H9 (cell line): ENCODE data around the gene MTCH1. TPM values are rescaled to one million over a fixed set of nuclear protein-coding genes. Genes with fewer than 3 reads are reported as not detected.

ENCODE experiments used
- DNase-seq: peaks from one replicate; pipeline ENCODE4 v3.0.0-alpha.2; 2017
- H2AFZ ChIP-seq: one replicate; pipeline ENCODE4 v1.6.1; 2013; ENCODE audit warnings: mild to moderate bottlenecking, low read length, control low read depth, moderate library complexity
- H2AK5ac ChIP-seq: 2 replicates; pipeline ENCODE4 v1.6.1; 2013; ENCODE audit warnings: low read length, control low read depth, mixed read lengths; ENCODE audit not compliant: insufficient read length
- H2BK120ac ChIP-seq: one replicate; pipeline ENCODE4 v1.6.1; 2013; ENCODE audit warnings: low read depth, mild to moderate bottlenecking, low read length, control low read depth, inconsistent platforms; ENCODE audit not compliant: poor library complexity, severe bottlenecking
- H2BK12ac ChIP-seq: 2 replicates; pipeline ENCODE4 v1.6.1; 2013; ENCODE audit warnings: low read length, control low read depth, mixed read lengths, low read depth; ENCODE audit not compliant: insufficient read length
- H2BK15ac ChIP-seq: 2 replicates; pipeline ENCODE4 v1.6.1; 2013; ENCODE audit warnings: low read depth, low read length, control low read depth
- H2BK20ac ChIP-seq: one replicate; pipeline ENCODE4 v1.6.1; 2013; ENCODE audit warnings: low read depth, mild to moderate bottlenecking, low read length, control low read depth, inconsistent platforms; ENCODE audit not compliant: poor library complexity, severe bottlenecking
- H2BK5ac ChIP-seq: 2 replicates; pipeline ENCODE4 v1.6.1; 2013; ENCODE audit warnings: low read length, control low read depth, mixed read lengths; ENCODE audit not compliant: insufficient read length
- H3K14ac ChIP-seq: 2 replicates; pipeline ENCODE4 v1.6.1; 2013; ENCODE audit warnings: low read length, control low read depth; ENCODE audit not compliant: insufficient read depth
- H3K18ac ChIP-seq: 2 replicates; pipeline ENCODE4 v1.6.1; 2013; ENCODE audit warnings: low read depth, mild to moderate bottlenecking, mixed read lengths, low read length, control low read depth; ENCODE audit not compliant: insufficient read length
- H3K23ac ChIP-seq: 2 replicates; pipeline ENCODE4 v1.6.1; 2013; ENCODE audit warnings: low read length, control low read depth, mixed read lengths, low read depth; ENCODE audit not compliant: insufficient read length
- H3K23me2 ChIP-seq: 2 replicates; pipeline ENCODE4 v1.6.1; 2013; ENCODE audit warnings: low read depth, mild to moderate bottlenecking, mixed read lengths, low read length, control low read depth; ENCODE audit not compliant: insufficient read length, poor library complexity, severe bottlenecking
- H3K27ac ChIP-seq: 2 replicates; pipeline ENCODE4 v1.5.1; 2013; ENCODE audit warnings: low read length, control low read depth, mixed read lengths, low read depth; ENCODE audit not compliant: insufficient read length
- H3K27me3 ChIP-seq: 2 replicates; pipeline ENCODE4 v1.6.1; 2013; ENCODE audit warnings: low read length, control low read depth, inconsistent platforms; ENCODE audit not compliant: insufficient read depth
- H3K4ac ChIP-seq: 2 replicates; pipeline ENCODE4 v1.6.1; 2013; ENCODE audit warnings: low read depth, mild to moderate bottlenecking, control low read depth, inconsistent platforms, low read length, moderate library complexity
- H3K4me1 ChIP-seq: 2 replicates; pipeline ENCODE4 v1.6.1; 2013; ENCODE audit warnings: low read length, control low read depth, inconsistent platforms; ENCODE audit not compliant: insufficient read depth
- H3K4me2 ChIP-seq: 2 replicates; pipeline ENCODE4 v1.6.1; 2013; ENCODE audit warnings: low read length, control low read depth, mixed read lengths; ENCODE audit not compliant: insufficient read length, insufficient read depth
- H3K56ac ChIP-seq: 2 replicates; pipeline ENCODE4 v1.6.1; 2013; ENCODE audit warnings: low read depth, mild to moderate bottlenecking, mixed read lengths, low read length, control low read depth; ENCODE audit not compliant: insufficient read length
- H3K79me1 ChIP-seq: 2 replicates; pipeline ENCODE4 v1.6.1; 2013; ENCODE audit warnings: low read depth, mild to moderate bottlenecking, moderate library complexity, low read length, control low read depth, inconsistent platforms; ENCODE audit not compliant: insufficient read depth, poor library complexity, severe bottlenecking
- H3K79me2 ChIP-seq: 2 replicates; pipeline ENCODE4 v1.6.1; 2013; ENCODE audit warnings: low read length, control low read depth, inconsistent platforms; ENCODE audit not compliant: insufficient read depth
- H3K9ac ChIP-seq: 2 replicates; pipeline ENCODE4 v1.6.1; 2013; ENCODE audit warnings: low read length, control low read depth, mixed read lengths; ENCODE audit not compliant: insufficient read length; ENCODE audit errors: extremely low read depth
- H3K9me3 ChIP-seq: one replicate; pipeline ENCODE4 v1.6.1; 2013; ENCODE audit warnings: low read depth, low read length, inconsistent platforms; ENCODE audit not compliant: control insufficient read depth
- H3T11ph ChIP-seq: one replicate; pipeline ENCODE4 v1.6.1; 2013; ENCODE audit warnings: mild to moderate bottlenecking, low read length, control low read depth, inconsistent platforms
- H4K20me1 ChIP-seq: one replicate; pipeline ENCODE4 v1.6.1; 2013; ENCODE audit not compliant: control insufficient read depth, insufficient read length, insufficient read depth
- H4K5ac ChIP-seq: 2 replicates; pipeline ENCODE4 v1.6.1; 2013; ENCODE audit warnings: low read depth, mild to moderate bottlenecking, mixed read lengths, low read length, control low read depth; ENCODE audit not compliant: insufficient read length
- H4K8ac ChIP-seq: replicated peaks from 2 replicates; pipeline ENCODE4 v1.6.1; 2013; ENCODE audit warnings: low read length, control low read depth, mixed read lengths, low read depth; ENCODE audit not compliant: insufficient read length
- H4K91ac ChIP-seq: 2 replicates; pipeline ENCODE4 v1.6.1; 2013; ENCODE audit warnings: low read depth, mild to moderate bottlenecking, moderate library complexity, mixed read lengths, low read length, control low read depth; ENCODE audit not compliant: insufficient read length
- H3K27ac Mint-ChIP-seq, 3 experiments: 2 replicates in 2 of 3; 3 replicates in 1 of 3; pipeline ENCODE4 v1.8.0; 2020 to 2021; ENCODE audit warnings: mixed read lengths in 3 of 3, mild to moderate bottlenecking in 1 of 3, moderate library complexity in 1 of 3
- H3K27me3 Mint-ChIP-seq: 2 replicates; pipeline ENCODE4 v1.8.0; 2021; ENCODE audit warnings: low read depth, mild to moderate bottlenecking, moderate library complexity, mixed read lengths
- H3K36me3 Mint-ChIP-seq, 3 experiments: 2 replicates in 2 of 3; 3 replicates in 1 of 3; pipeline ENCODE4 v1.8.0; 2020 to 2021; ENCODE audit warnings: low read depth in 3 of 3, mixed read lengths in 3 of 3; ENCODE audit not compliant: insufficient read depth in 1 of 3
- H3K4me1 Mint-ChIP-seq, 2 experiments: 2 replicates each; pipeline ENCODE4 v1.8.0; 2020; ENCODE audit warnings: mixed read lengths in 2 of 2
- H3K4me3 Mint-ChIP-seq, 2 experiments: 2 replicates in 1 of 2; 3 replicates in 1 of 2; pipeline ENCODE4 v1.8.0; 2020 to 2021; ENCODE audit warnings: mild to moderate bottlenecking in 2 of 2, mixed read lengths in 2 of 2, moderate library complexity in 1 of 2
- H3K9me3 Mint-ChIP-seq, 2 experiments: 2 replicates in 1 of 2; 3 replicates in 1 of 2; pipeline ENCODE4 v1.8.0; 2020; ENCODE audit warnings: mild to moderate bottlenecking in 2 of 2, mixed read lengths in 2 of 2, moderate library complexity in 1 of 2
- WGBS: extraction: QIAGEN DNeasy Blood & Tissue Kit; methylation state at CpG from one replicate; pipeline ENCODE4 v1.1.7; 2013; ENCODE audit warnings: missing lambda C conversion rate, low lambda C conversion rate, mixed read lengths; ENCODE audit not compliant: insufficient read length; ENCODE audit errors: extremely low coverage; 5-methylcytosine and 5-hydroxymethylcytosine counted together
- total RNA-seq: library from RNA; stranded (reverse); gene quantifications from 2 replicates; pipeline ENCODE4 v1.2.1, GENCODE V29; 2021
- TF ChIP-seq, protein P1 (sequence below): fragments of 200-600 bp; sonication (generic); conservative IDR thresholded peaks from 3 replicates; pipeline ENCODE4 v1.8.0; 2021; ENCODE audit warnings: antibody characterized with exemption, mild to moderate bottlenecking

MTCH1 gene
- total RNA-seq, 1 experiment from 2014 or later = 200 TPM

DNA sequence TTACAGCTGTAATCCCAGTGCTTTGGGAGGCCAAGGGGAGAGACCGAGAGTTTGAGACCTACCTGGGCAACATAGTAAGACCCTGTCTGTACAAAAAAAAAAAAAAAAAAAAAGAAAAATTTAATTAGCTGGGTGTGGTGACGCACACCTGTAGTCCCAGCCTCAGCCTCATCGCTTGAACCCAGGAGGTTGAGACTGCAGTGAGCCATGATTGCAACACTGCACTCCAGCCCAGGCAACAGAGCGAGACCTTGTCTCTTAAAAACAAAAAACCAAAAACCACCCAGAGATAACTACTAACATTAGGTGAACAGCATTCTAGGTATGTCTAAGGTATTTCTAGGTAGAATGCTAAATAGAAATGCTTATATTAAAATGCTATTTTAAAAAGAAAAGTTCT lies 52.5 kb downstream of the MTCH1 start:
- no peak overlapping the region for H2BK120ac ChIP-seq
- H2BK5ac ChIP-seq = no peak overlapping the region
- H4K91ac ChIP-seq = no peak overlapping the region
- DNase-seq = no peak
- H2BK12ac ChIP-seq = no peak overlapping the region
- H3K4me1 Mint-ChIP-seq = peaks cover 0 to 4% of the 10 kb centered on the region in 2 experiments; a peak in 2 of 4 replicates
- no peaks in the 10 kb centered on the region for H4K20me1 ChIP-seq
- no peaks in the 10 kb centered on the region for H3K9me3 Mint-ChIP-seq
- H4K5ac ChIP-seq = no peak overlapping the region
- H2BK15ac ChIP-seq = no peak overlapping the region
- H3K36me3 Mint-ChIP-seq = no peaks in the 10 kb centered on the region
- H3K18ac ChIP-seq = no peak overlapping the region
- no peak overlapping the region for H4K8ac ChIP-seq
- no peak overlapping the region for H2BK20ac ChIP-seq
- H3K27ac Mint-ChIP-seq = no peak overlapping the region
- no peaks in the 10 kb centered on the region for H3K79me1 ChIP-seq
- H3K9ac ChIP-seq = no peak overlapping the region
- no peak overlapping the region for H3K56ac ChIP-seq
- no peak overlapping the region for H3K4me2 ChIP-seq
- H3K23ac ChIP-seq = no peak overlapping the region
- no peak overlapping the region for H2AK5ac ChIP-seq
- H3K4ac ChIP-seq = no peak overlapping the region
- H3K27me3 Mint-ChIP-seq = peaks cover 3% of the 10 kb centered on the region
- H3K27me3 ChIP-seq = no peaks in the 10 kb centered on the region
- H3K14ac ChIP-seq = no peak overlapping the region
- TF ChIP-seq, protein P1, sequence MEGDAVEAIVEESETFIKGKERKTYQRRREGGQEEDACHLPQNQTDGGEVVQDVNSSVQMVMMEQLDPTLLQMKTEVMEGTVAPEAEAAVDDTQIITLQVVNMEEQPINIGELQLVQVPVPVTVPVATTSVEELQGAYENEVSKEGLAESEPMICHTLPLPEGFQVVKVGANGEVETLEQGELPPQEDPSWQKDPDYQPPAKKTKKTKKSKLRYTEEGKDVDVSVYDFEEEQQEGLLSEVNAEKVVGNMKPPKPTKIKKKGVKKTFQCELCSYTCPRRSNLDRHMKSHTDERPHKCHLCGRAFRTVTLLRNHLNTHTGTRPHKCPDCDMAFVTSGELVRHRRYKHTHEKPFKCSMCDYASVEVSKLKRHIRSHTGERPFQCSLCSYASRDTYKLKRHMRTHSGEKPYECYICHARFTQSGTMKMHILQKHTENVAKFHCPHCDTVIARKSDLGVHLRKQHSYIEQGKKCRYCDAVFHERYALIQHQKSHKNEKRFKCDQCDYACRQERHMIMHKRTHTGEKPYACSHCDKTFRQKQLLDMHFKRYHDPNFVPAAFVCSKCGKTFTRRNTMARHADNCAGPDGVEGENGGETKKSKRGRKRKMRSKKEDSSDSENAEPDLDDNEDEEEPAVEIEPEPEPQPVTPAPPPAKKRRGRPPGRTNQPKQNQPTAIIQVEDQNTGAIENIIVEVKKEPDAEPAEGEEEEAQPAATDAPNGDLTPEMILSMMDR = no peak
- no CpG with 5 or more reads among the region's 4 CpGs for WGBS
- H3K79me2 ChIP-seq = no peaks in the 10 kb centered on the region
- no peaks in the 10 kb centered on the region for H3K9me3 ChIP-seq
- no peak overlapping the region for H3K27ac ChIP-seq
- H3T11ph ChIP-seq = no peak overlapping the region
- no peak overlapping the region for H2AFZ ChIP-seq
- no peak overlapping the region for H3K4me3 Mint-ChIP-seq
- no peaks in the 10 kb centered on the region for H3K23me2 ChIP-seq
- no peaks in the 10 kb centered on the region for H3K4me1 ChIP-seq
